Urinary bladder (tissue), 4 donors: ENCODE data around the gene MYH11. TPM values are rescaled to one million over a fixed set of nuclear protein-coding genes. Genes with fewer than 3 reads are reported as not detected.

Source experiments
- DNase-seq: peaks from one replicate; pipeline ENCODE4 v3.0.0-alpha.2; 2015; ENCODE audit errors: extremely low spot score
- H3K27ac ChIP-seq: one replicate; pipeline ENCODE4 v1.5.1; 2013; ENCODE audit warnings: low read depth, mild to moderate bottlenecking, moderate library complexity
- H3K36me3 ChIP-seq: one replicate; pipeline ENCODE4 v1.6.1; 2013; ENCODE audit warnings: mild to moderate bottlenecking, moderate library complexity; ENCODE audit not compliant: insufficient read depth
- H3K4me1 ChIP-seq: one replicate; pipeline ENCODE4 v1.6.1; 2013; ENCODE audit warnings: mild to moderate bottlenecking, moderate library complexity; ENCODE audit not compliant: insufficient read depth
- H3K4me3 ChIP-seq: one replicate; pipeline ENCODE4 v1.5.1; 2013; ENCODE audit warnings: low read depth, low read length
- WGBS: extraction: QIAGEN DNeasy Blood & Tissue Kit; methylation state at CpG from one replicate; pipeline ENCODE4 v1.1.7; 2013; 5-methylcytosine and 5-hydroxymethylcytosine counted together
- polyA plus RNA-seq: library from polyadenylated mRNA; stranded (reverse); fragments of 200-250 nt; gene quantifications from one replicate; pipeline ENCODE4 v1.2.3, GENCODE V29; 2013
- total RNA-seq: library from RNA; depleted of rRNA; stranded (reverse); fragments of >200 nt; gene quantifications from one replicate; pipeline ENCODE4 v1.2.3, GENCODE V29; 2014
- donor health status: healthy with polysubstance abuse.
- donor health status: healthy.

Gene MYH11
- total and polyA plus RNA-seq, 2 donors = 1,069 to 5,010 TPM

GRCh38 chr16:15726715-15727114 lies 130.1 kb downstream of the MYH11 start:
- H3K4me1 ChIP-seq = no peaks in the 10 kb centered on the region
- WGBS = 84% methylated on average over 18 of the region's 18 CpGs
- H3K4me3 ChIP-seq = no peak overlapping the region
- H3K36me3 ChIP-seq = peaks cover 6% of the 10 kb centered on the region
- H3K27ac ChIP-seq = no peak overlapping the region
- no peak for DNase-seq

- H3K36me3 ChIP-seq = peaks cover 6% of the 10 kb centered on the region
- no peak overlapping the region for H3K4me3 ChIP-seq
- WGBS = 78% methylated on average over 5 of the region's 5 CpGs
- H3K27ac ChIP-seq = no peak overlapping the region
- H3K4me1 ChIP-seq = no peaks in the 10 kb centered on the region
- DNase-seq = no peak
Observed at GRCh38 chr16:15725641-15726240, 131.1 kb downstream of the MYH11 start.

GRCh38 chr16:15723808-15724207 lies 133.0 kb downstream of the MYH11 start:
- no peak overlapping the region for H3K27ac ChIP-seq
- peaks cover 6% of the 10 kb centered on the region for H3K36me3 ChIP-seq
- no peak overlapping the region for H3K4me3 ChIP-seq
- no peaks in the 10 kb centered on the region for H3K4me1 ChIP-seq
- 83% methylated on average over 7 of the region's 7 CpGs for WGBS
- no peak for DNase-seq

GRCh38 chr16:15721018-15721417 lies 135.8 kb downstream of the MYH11 start:
- WGBS = 87% methylated on average over 14 of the region's 14 CpGs
- no peak overlapping the region for H3K4me3 ChIP-seq
- DNase-seq = no peak
- H3K4me1 ChIP-seq = no peaks in the 10 kb centered on the region
- H3K36me3 ChIP-seq = peaks cover 9% of the 10 kb centered on the region
- H3K27ac ChIP-seq = no peak overlapping the region

GRCh38 chr16:15716694-15717447 lies 140.0 kb downstream of the MYH11 start:
- Histone ChIP-seq H3K4me1 (no peaks in the 10 kb centered on the region), H3K4me3 (no peak overlapping the region), H3K36me3 (peaks cover 3% of the 10 kb centered on the region), H3K27ac (no peak overlapping the region)
- no peak for DNase-seq
- 87% methylated on average over 23 of the region's 23 CpGs for WGBS

- Histone ChIP-seq H3K4me3 (no peak overlapping the region), H3K4me1 (no peaks in the 10 kb centered on the region), H3K27ac (no peak overlapping the region), H3K36me3 (peaks cover 3% of the 10 kb centered on the region)
- WGBS = 84% methylated on average over 5 of the region's 5 CpGs
- DNase-seq = no peak
Observed at GRCh38 chr16:15715221-15715620, 141.6 kb downstream of the MYH11 start.

GRCh38 chr16:15714393-15715172 lies 142.2 kb downstream of the MYH11 start:
- Histone ChIP-seq H3K36me3 (peaks cover 3% of the 10 kb centered on the region), H3K4me3 (no peak overlapping the region), H3K27ac (no peak overlapping the region), H3K4me1 (no peaks in the 10 kb centered on the region)
- DNase-seq = no peak
- WGBS = 81% methylated on average over 29 of the region's 29 CpGs

GRCh38 chr16:15708997-15709396 lies 147.8 kb downstream of the MYH11 start:
- DNase-seq = no peak
- no peaks in the 10 kb centered on the region for H3K4me1 ChIP-seq
- H3K4me3 ChIP-seq = no peak overlapping the region
- no peaks in the 10 kb centered on the region for H3K36me3 ChIP-seq
- 69% methylated on average over 7 of the region's 7 CpGs for WGBS
- no peak overlapping the region for H3K27ac ChIP-seq

GRCh38 chr16:15708096-15708495 lies 148.7 kb downstream of the MYH11 start:
- no peak for DNase-seq
- WGBS = 75% methylated on average over 12 of the region's 12 CpGs
- no peak overlapping the region for H3K4me3 ChIP-seq
- no peaks in the 10 kb centered on the region for H3K4me1 ChIP-seq
- no peaks in the 10 kb centered on the region for H3K36me3 ChIP-seq
- no peak overlapping the region for H3K27ac ChIP-seq

- Histone ChIP-seq H3K36me3 (no peaks in the 10 kb centered on the region), H3K27ac (no peak overlapping the region), H3K4me1 (no peaks in the 10 kb centered on the region), H3K4me3 (no peak overlapping the region)
- no peak for DNase-seq
- 80% methylated on average over 3 of the region's 3 CpGs for WGBS
Observed at GRCh38 chr16:15707332-15707731, 149.5 kb downstream of the MYH11 start.

- H3K4me3 ChIP-seq = no peak overlapping the region
- no peak for DNase-seq
- H3K4me1 ChIP-seq = no peaks in the 10 kb centered on the region
- 65% methylated on average over 8 of the region's 8 CpGs for WGBS
- no peak overlapping the region for H3K27ac ChIP-seq
- no peaks in the 10 kb centered on the region for H3K36me3 ChIP-seq
Observed at GRCh38 chr16:15705064-15705565, 151.7 kb downstream of the MYH11 start.

- Histone ChIP-seq H3K27ac (no peak overlapping the region), H3K4me3 (no peak overlapping the region), H3K36me3 (peaks cover 2% of the 10 kb centered on the region), H3K4me1 (no peaks in the 10 kb centered on the region)
- 62% methylated on average over 8 of the region's 8 CpGs for WGBS
- DNase-seq = no peak
Observed at GRCh38 chr16:15704545-15704987, 152.3 kb downstream of the MYH11 start.

GRCh38 chr16:15703029-15703736 lies 153.6 kb downstream of the MYH11 start:
- Histone ChIP-seq H3K4me1 (no peaks in the 10 kb centered on the region), H3K27ac (no peak overlapping the region), H3K36me3 (peaks cover 5% of the 10 kb centered on the region), H3K4me3 (no peak overlapping the region)
- DNase-seq = no peak
- WGBS = 68% methylated on average over 14 of the region's 14 CpGs
